Measurements from ENCODE around the gene FADS2.

FADS2 gene

GRCh38 chr11:61791737-61792309 is 36.3 kb upstream of the FADS2 start:
- peak overlapping the region; percentile 93 for H3K9ac ChIP-seq (ENCODE audit: low read length)
- peaks cover 2% of the 10 kb centered on the region for H3F3A ChIP-seq (ENCODE audit: insufficient read depth)
- peaks cover 62% of the 10 kb centered on the region for H3K79me2 ChIP-seq (ENCODE audit: insufficient read depth, low read length)
- TF ChIP-seq CTCF (IDR thresholded peaks at IDR 0.05; ENCODE audit: insufficient read depth, low read length, poor library complexity, severe bottlenecking): no peak
- no peak for TF ChIP-seq EZH2phosphoT487 (conservative IDR thresholded peaks at IDR 0.05; ENCODE audit: low read length)
- H3K27ac ChIP-seq (ENCODE audit: low read depth, low read length): peak overlapping the region; percentile 88
- peaks cover 9% of the 10 kb centered on the region; the same call in 1 of the 2 replicates for H3K36me3 ChIP-seq (ENCODE audit: low read length)
- H3K4me2 ChIP-seq (ENCODE audit: low read depth, low read length, poor library complexity, severe bottlenecking): peak overlapping the region; percentile 94
- H2AFZ ChIP-seq (ENCODE audit: low read depth, low read length, severe bottlenecking): peak overlapping the region; percentile 86
- peaks cover 8% of the 10 kb centered on the region; the same call in 1 of the 2 replicates for H4K20me1 ChIP-seq (ENCODE audit: low read depth, low read length)
- no peaks in the 10 kb centered on the region for H3K27me3 ChIP-seq (ENCODE audit: low read length)
- H3K4me3 ChIP-seq (ENCODE audit: insufficient read depth, low read length, poor library complexity, severe bottlenecking): peak overlapping the region; percentile 92
- no peaks in the 10 kb centered on the region for H3K9me2 ChIP-seq (replicated peaks; ENCODE audit: insufficient read depth, low read length)
- H3K9me3 ChIP-seq (ENCODE audit: insufficient read depth, low read length): no peaks in the 10 kb centered on the region

GRCh38 chr11:61792310-61793082 is 35.6 kb upstream of the FADS2 start, which contains the start of the genes FEN1 and TMEM258:
Gene FEN1, plus strand, starts transcription at chr11:61792911. Its CDS starts 2,451 bp downstream, at chr11:61795362.
Gene TMEM258, minus strand, starts transcription at chr11:61792599. Its CDS starts 41 bp downstream, at chr11:61792558.
- H3K27me3 ChIP-seq (ENCODE audit: low read length): no peaks in the 10 kb centered on the region
- H4K20me1 ChIP-seq (ENCODE audit: low read depth, low read length): peaks cover 8% of the 10 kb centered on the region; the same call in 1 of the 2 replicates
- TF ChIP-seq CTCF (IDR thresholded peaks at IDR 0.05; ENCODE audit: insufficient read depth, low read length, poor library complexity, severe bottlenecking): no peak
- H3F3A ChIP-seq (ENCODE audit: insufficient read depth): peaks cover 5% of the 10 kb centered on the region
- H3K79me2 ChIP-seq (ENCODE audit: insufficient read depth, low read length): peaks cover 69% of the 10 kb centered on the region
- peak within 1 kb of the TSS; percentile 93 for H3K9ac ChIP-seq (ENCODE audit: low read length)
- peak within 1 kb of the TSS; percentile 92 for H3K4me3 ChIP-seq (ENCODE audit: insufficient read depth, low read length, poor library complexity, severe bottlenecking)
- H2AFZ ChIP-seq (ENCODE audit: low read depth, low read length, severe bottlenecking): peak within 1 kb of the TSS; percentile 86
- no peaks in the 10 kb centered on the region for H3K9me3 ChIP-seq (ENCODE audit: insufficient read depth, low read length)
- peak within 1 kb of the TSS; percentile 94 for H3K4me2 ChIP-seq (ENCODE audit: low read depth, low read length, poor library complexity, severe bottlenecking)
- H3K9me2 ChIP-seq (replicated peaks; ENCODE audit: insufficient read depth, low read length): no peaks in the 10 kb centered on the region
- peaks cover 11% of the 10 kb centered on the region; the same call in 1 of the 2 replicates for H3K36me3 ChIP-seq (ENCODE audit: low read length)
- H3K27ac ChIP-seq (ENCODE audit: low read depth, low read length): peak within 1 kb of the TSS; percentile 88

GRCh38 chr11:61793083-61793828 is 34.8 kb upstream of the FADS2 start:
- no peaks in the 10 kb centered on the region for H3K9me2 ChIP-seq (replicated peaks; ENCODE audit: insufficient read depth, low read length)
- H3K9me3 ChIP-seq (ENCODE audit: insufficient read depth, low read length): no peaks in the 10 kb centered on the region
- H3K9ac ChIP-seq (ENCODE audit: low read length): peak overlapping the region; percentile 93
- peaks cover 5% of the 10 kb centered on the region for H3F3A ChIP-seq (ENCODE audit: insufficient read depth)
- H3K4me2 ChIP-seq (ENCODE audit: low read depth, low read length, poor library complexity, severe bottlenecking): peak overlapping the region; percentile 94
- TF ChIP-seq EZH2phosphoT487 (conservative IDR thresholded peaks at IDR 0.05; ENCODE audit: low read length) (no peak), CTCF (IDR thresholded peaks at IDR 0.05; ENCODE audit: insufficient read depth, low read length, poor library complexity, severe bottlenecking) (no peak)
- H3K27me3 ChIP-seq (ENCODE audit: low read length): no peaks in the 10 kb centered on the region
- H3K4me3 ChIP-seq (ENCODE audit: insufficient read depth, low read length, poor library complexity, severe bottlenecking): peak overlapping the region; percentile 92
- H3K27ac ChIP-seq (ENCODE audit: low read depth, low read length): peak overlapping the region; percentile 88
- H4K20me1 ChIP-seq (ENCODE audit: low read depth, low read length): peaks cover 8% of the 10 kb centered on the region; the same call in 1 of the 2 replicates
- H3K79me2 ChIP-seq (ENCODE audit: insufficient read depth, low read length): peaks cover 76% of the 10 kb centered on the region
- H3K36me3 ChIP-seq (ENCODE audit: low read length): peaks cover 12% of the 10 kb centered on the region; the same call in 1 of the 2 replicates
- H2AFZ ChIP-seq (ENCODE audit: low read depth, low read length, severe bottlenecking): peak overlapping the region; percentile 86

Measured in SU-DHL-6 (cell line).